Measurements from ENCODE around the gene PAK4. TPM values are rescaled to one million over a fixed set of nuclear protein-coding genes. Genes with fewer than 3 reads are reported as not detected.

The PAK4 gene
- total RNA-seq, 3 donors from 2014 or later (not counting 1 experiment from before 2014, with no cell fraction given) = 6.7 to 13.4 (median 11.8) TPM

DNA sequence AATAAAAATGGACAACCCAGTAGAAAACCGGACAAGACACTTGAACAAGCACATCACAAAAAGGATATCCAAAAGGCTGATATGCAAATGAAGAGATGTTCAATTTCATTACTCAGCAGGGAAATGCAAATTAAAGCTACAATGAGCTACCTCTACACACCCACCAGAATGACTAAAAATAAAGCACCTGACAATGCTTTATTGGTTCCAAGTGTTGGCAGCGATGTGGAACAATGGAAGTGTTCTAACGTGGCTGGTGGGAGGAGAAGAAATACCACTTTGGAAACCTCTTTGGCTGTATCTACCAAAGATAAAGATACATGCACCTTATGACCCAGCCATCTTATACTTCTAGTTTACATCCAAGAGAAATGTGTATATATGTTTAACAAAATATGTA, 45.2 kb upstream of the PAK4 start:
- Mint-ChIP-seq H3K4me3 (no peak overlapping the region), H3K36me3 (no peaks in the 10 kb centered on the region), H3K27me3 (ENCODE audit: low read depth in 2 of 2) (peaks cover 36 to 37% of the 10 kb centered on the region in 2 donors), H3K4me1 (peaks cover 11 to 27% of the 10 kb centered on the region in 2 donors), H3K9me3 (no peaks in the 10 kb centered on the region), H3K27ac (no peak overlapping the region)
- intact Hi-C loops (cut with micrococcal nuclease) = no loop called here
- Histone ChIP-seq H3K9me3 (ENCODE audit: control insufficient read depth, insufficient read depth, low read length) (no peaks in the 10 kb centered on the region), H3K27me3 (ENCODE audit: control insufficient read depth, insufficient read depth, low read length) (peaks cover 20% of the 10 kb centered on the region), H3K36me3 (ENCODE audit: control insufficient read depth, insufficient read depth, low read length) (no peaks in the 10 kb centered on the region), H3K4me1 (ENCODE audit: control insufficient read depth, insufficient read depth, low read length) (peaks cover 15% of the 10 kb centered on the region), H3K4me3 (ENCODE audit: low read length) (no peak overlapping the region), H3K27ac (ENCODE audit: low read length) (no peak overlapping the region)
- ATAC-seq = no peak
- 67% methylated on average over 2 of the region's 3 CpGs for WGBS (ENCODE audit: insufficient coverage)
- TF ChIP-seq, protein P1, sequence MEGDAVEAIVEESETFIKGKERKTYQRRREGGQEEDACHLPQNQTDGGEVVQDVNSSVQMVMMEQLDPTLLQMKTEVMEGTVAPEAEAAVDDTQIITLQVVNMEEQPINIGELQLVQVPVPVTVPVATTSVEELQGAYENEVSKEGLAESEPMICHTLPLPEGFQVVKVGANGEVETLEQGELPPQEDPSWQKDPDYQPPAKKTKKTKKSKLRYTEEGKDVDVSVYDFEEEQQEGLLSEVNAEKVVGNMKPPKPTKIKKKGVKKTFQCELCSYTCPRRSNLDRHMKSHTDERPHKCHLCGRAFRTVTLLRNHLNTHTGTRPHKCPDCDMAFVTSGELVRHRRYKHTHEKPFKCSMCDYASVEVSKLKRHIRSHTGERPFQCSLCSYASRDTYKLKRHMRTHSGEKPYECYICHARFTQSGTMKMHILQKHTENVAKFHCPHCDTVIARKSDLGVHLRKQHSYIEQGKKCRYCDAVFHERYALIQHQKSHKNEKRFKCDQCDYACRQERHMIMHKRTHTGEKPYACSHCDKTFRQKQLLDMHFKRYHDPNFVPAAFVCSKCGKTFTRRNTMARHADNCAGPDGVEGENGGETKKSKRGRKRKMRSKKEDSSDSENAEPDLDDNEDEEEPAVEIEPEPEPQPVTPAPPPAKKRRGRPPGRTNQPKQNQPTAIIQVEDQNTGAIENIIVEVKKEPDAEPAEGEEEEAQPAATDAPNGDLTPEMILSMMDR (IDR thresholded peaks at IDR 0.05) = no peak
- DNase-seq = no peak

DNA sequence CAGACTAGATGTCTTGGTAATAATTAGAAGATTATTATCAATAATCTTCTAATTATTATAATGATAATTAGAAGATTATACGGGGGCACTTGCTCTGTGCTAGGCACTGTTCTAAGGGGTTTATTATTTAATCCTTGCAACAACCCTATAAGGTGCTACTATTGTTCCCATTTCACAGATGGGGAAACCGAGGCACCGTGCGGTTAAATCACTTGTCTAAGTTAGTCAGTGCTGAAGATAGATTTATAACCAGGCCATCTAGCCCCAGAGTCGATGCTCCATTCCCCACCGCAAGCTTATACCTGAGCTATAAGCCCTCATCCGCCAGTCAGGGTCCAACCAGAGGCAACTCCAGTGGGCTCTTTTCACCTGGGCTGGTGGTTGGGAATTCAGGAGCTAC, 43.4 kb upstream of the PAK4 start:
- H3K36me3 Mint-ChIP-seq = no peaks in the 10 kb centered on the region
- peaks cover 36 to 45% of the 10 kb centered on the region in 2 donors for H3K27me3 Mint-ChIP-seq (ENCODE audit: low read depth in 2 of 2)
- TF ChIP-seq, protein P1 (IDR thresholded peaks at IDR 0.05) = no peak
- WGBS (ENCODE audit: insufficient coverage) = 96% methylated on average over 6 of the region's 7 CpGs
- H3K36me3 ChIP-seq (ENCODE audit: control insufficient read depth, insufficient read depth, low read length) = no peaks in the 10 kb centered on the region
- H3K9me3 Mint-ChIP-seq = no peaks in the 10 kb centered on the region
- no peaks in the 10 kb centered on the region for H3K9me3 ChIP-seq (ENCODE audit: control insufficient read depth, insufficient read depth, low read length)
- H3K4me3 Mint-ChIP-seq = no peak overlapping the region
- no peak overlapping the region for H3K27ac ChIP-seq (ENCODE audit: low read length)
- no peak overlapping the region for H3K27ac Mint-ChIP-seq
- H3K4me3 ChIP-seq (ENCODE audit: low read length) = no peak overlapping the region
- peaks cover 20% of the 10 kb centered on the region for H3K27me3 ChIP-seq (ENCODE audit: control insufficient read depth, insufficient read depth, low read length)
- ATAC-seq (no peak), DNase-seq (no peak)
- H3K4me1 Mint-ChIP-seq = peaks cover 11 to 28% of the 10 kb centered on the region in 2 donors
- intact Hi-C loops (cut with micrococcal nuclease) = no loop called here
- peaks cover 15% of the 10 kb centered on the region for H3K4me1 ChIP-seq (ENCODE audit: control insufficient read depth, insufficient read depth, low read length)

DNA sequence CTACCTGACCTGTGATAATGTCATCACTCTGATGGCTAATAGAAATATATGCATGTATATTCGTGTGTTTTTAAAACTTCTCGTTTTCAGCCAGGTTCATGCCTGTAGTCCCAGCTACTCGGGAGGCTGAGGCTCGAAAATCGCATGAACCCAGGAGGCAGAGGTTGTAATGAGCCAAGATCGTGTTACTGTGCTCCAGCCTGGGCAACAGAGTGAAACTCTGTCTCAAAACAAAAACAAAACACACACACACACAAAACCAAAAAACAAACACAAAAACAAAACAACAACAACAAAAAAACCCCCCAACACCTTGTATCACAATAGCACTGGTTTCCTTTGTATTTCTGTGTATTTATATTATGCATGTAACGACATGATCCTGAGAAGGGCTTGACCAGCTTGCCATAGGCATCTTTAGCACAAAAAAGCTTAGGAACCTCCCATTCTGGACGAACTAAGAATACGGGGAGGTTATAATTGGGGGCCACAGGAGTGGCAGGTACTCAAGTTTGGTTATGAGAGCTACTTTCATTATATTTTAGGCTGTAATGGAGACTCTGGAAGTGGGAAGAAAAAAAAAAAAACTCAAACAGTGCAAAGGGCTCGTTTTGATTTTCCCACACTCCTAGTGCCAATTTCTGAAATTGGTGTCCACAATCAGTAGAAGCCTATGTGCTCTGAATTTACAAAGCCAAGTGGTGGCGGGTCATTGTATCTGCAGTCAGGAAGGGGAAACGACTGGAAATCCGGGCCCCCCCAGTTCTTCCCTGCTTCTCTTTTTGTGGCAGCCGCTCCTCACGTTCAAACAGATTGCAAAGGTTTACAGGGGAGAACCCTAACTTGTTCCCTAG, 42.6 kb upstream of the PAK4 start:
- Mint-ChIP-seq H3K9me3 (no peaks in the 10 kb centered on the region), H3K27me3 (ENCODE audit: low read depth in 2 of 2) (peaks cover 39 to 45% of the 10 kb centered on the region in 2 donors), H3K36me3 (no peaks in the 10 kb centered on the region), H3K4me1 (peaks cover 11 to 28% of the 10 kb centered on the region in 2 donors), H3K27ac (peak overlapping the region; percentile 14 to 66), H3K4me3 (peak overlapping the region; percentile 83)
- H3K9me3 ChIP-seq (ENCODE audit: control insufficient read depth, insufficient read depth, low read length) = no peaks in the 10 kb centered on the region
- intact Hi-C loops (cut with micrococcal nuclease) = no loop called here
- no peak for DNase-seq
- TF ChIP-seq, protein P1 (IDR thresholded peaks at IDR 0.05) = no peak
- no peak overlapping the region for H3K27ac ChIP-seq (ENCODE audit: low read length)
- WGBS (ENCODE audit: insufficient coverage) = 12% methylated on average over 15 of the region's 15 CpGs
- peaks cover 20% of the 10 kb centered on the region for H3K27me3 ChIP-seq (ENCODE audit: control insufficient read depth, insufficient read depth, low read length)
- H3K4me3 ChIP-seq (ENCODE audit: low read length) = no peak overlapping the region
- no peak for ATAC-seq
- peaks cover 15% of the 10 kb centered on the region for H3K4me1 ChIP-seq (ENCODE audit: control insufficient read depth, insufficient read depth, low read length)
- H3K36me3 ChIP-seq (ENCODE audit: control insufficient read depth, insufficient read depth, low read length) = no peaks in the 10 kb centered on the region
